HUES48 (cell line): ENCODE measurements around the gene EP400.
A peak's percentile ranks its signal among the peaks of the same experiment; 100 is the strongest.
"Not testable (repeated sequence)": the region's sequence is repeated elsewhere in the genome, so short reads cannot be mapped to it uniquely, and the experiment has no call there.

Source experiments
- H3K27ac ChIP-seq: one replicate; pipeline ENCODE4 v1.7.0; 2013; ENCODE audit warnings: low read depth, low read length, inconsistent platforms
- H3K27me3 ChIP-seq: 2 replicates; pipeline ENCODE4 v1.6.1; 2013; ENCODE audit warnings: mild to moderate bottlenecking, low read length; ENCODE audit not compliant: control insufficient read depth, insufficient read depth
- H3K36me3 ChIP-seq: 2 replicates; pipeline ENCODE4 v1.6.1; 2013; ENCODE audit warnings: low read length; ENCODE audit not compliant: control insufficient read depth, insufficient read depth
- H3K4me1 ChIP-seq: 2 replicates; pipeline ENCODE4 v1.6.1; 2013; ENCODE audit warnings: mild to moderate bottlenecking, low read length; ENCODE audit not compliant: control insufficient read depth, insufficient read depth
- H3K4me3 ChIP-seq: 2 replicates; pipeline ENCODE4 v1.5.1; 2013; ENCODE audit warnings: mild to moderate bottlenecking, low read depth, low read length
- H3K9ac ChIP-seq: 2 replicates; pipeline ENCODE4 v1.6.1; 2013; ENCODE audit warnings: mild to moderate bottlenecking, low read depth, low read length, moderate library complexity
- H3K9me3 ChIP-seq: 2 replicates; pipeline ENCODE4 v1.6.1; 2013; ENCODE audit warnings: low read length; ENCODE audit not compliant: control insufficient read depth, insufficient read depth

Gene EP400

GRCh38 chr12:132075026-132075713 is 125.4 kb downstream of the EP400 start:
- no peaks in the 10 kb centered on the region for H3K4me1 ChIP-seq
- no peak overlapping the region for H3K4me3 ChIP-seq
- no peak overlapping the region for H3K9ac ChIP-seq
- H3K27me3 ChIP-seq: no peaks in the 10 kb centered on the region
- H3K27ac ChIP-seq: no peak overlapping the region
- H3K36me3 ChIP-seq: peaks cover 69% of the 10 kb centered on the region
- H3K9me3 ChIP-seq: no peaks in the 10 kb centered on the region

- peaks cover 62% of the 10 kb centered on the region for H3K36me3 ChIP-seq
Measured at GRCh38 chr12:132075714-132076553, 126.2 kb downstream of the EP400 start.

GRCh38 chr12:132076711-132077110 is 127.0 kb downstream of the EP400 start:
- no peak overlapping the region for H3K9ac ChIP-seq
- H3K27ac ChIP-seq: no peak overlapping the region
- H3K4me3 ChIP-seq: no peak overlapping the region
- H3K36me3 ChIP-seq: peaks cover 54% of the 10 kb centered on the region
- H3K4me1 ChIP-seq: no peaks in the 10 kb centered on the region
- H3K27me3 ChIP-seq: no peaks in the 10 kb centered on the region
- H3K9me3 ChIP-seq: no peaks in the 10 kb centered on the region

More at GRCh38 chr12:132075714-132076553, 126.2 kb downstream of the EP400 start:
- Histone ChIP-seq H3K4me3 (no peak overlapping the region), H3K27ac (no peak overlapping the region), H3K9ac (no peak overlapping the region), H3K4me1 (no peaks in the 10 kb centered on the region), H3K9me3 (no peaks in the 10 kb centered on the region), H3K27me3 (no peaks in the 10 kb centered on the region)

- Histone ChIP-seq H3K27ac (no peak overlapping the region), H3K4me3 (no peak overlapping the region), H3K9me3 (no peaks in the 10 kb centered on the region), H3K36me3 (peaks cover 48% of the 10 kb centered on the region), H3K4me1 (no peaks in the 10 kb centered on the region), H3K9ac (no peak overlapping the region), H3K27me3 (no peaks in the 10 kb centered on the region)
Measured at GRCh38 chr12:132077322-132078100, 127.8 kb downstream of the EP400 start.

GRCh38 chr12:132078190-132078589 is 128.4 kb downstream of the EP400 start:
- Histone ChIP-seq H3K4me3 (no peak overlapping the region), H3K4me1 (no peaks in the 10 kb centered on the region), H3K27ac (no peak overlapping the region), H3K36me3 (peaks cover 42% of the 10 kb centered on the region), H3K27me3 (no peaks in the 10 kb centered on the region), H3K9me3 (no peaks in the 10 kb centered on the region), H3K9ac (no peak overlapping the region)

GRCh38 chr12:132079200-132079599 is 129.5 kb downstream of the EP400 start:
- H3K9ac ChIP-seq: no peak overlapping the region
- no peak overlapping the region for H3K27ac ChIP-seq
- H3K4me3 ChIP-seq: no peak overlapping the region
- no peaks in the 10 kb centered on the region for H3K27me3 ChIP-seq
- peaks cover 41% of the 10 kb centered on the region for H3K36me3 ChIP-seq
- peaks cover 4% of the 10 kb centered on the region; the same call in 1 of the 2 replicates for H3K4me1 ChIP-seq
- no peaks in the 10 kb centered on the region for H3K9me3 ChIP-seq

GRCh38 chr12:132079695-132080094 is 130.0 kb downstream of the EP400 start:
- Histone ChIP-seq H3K27ac (no peak overlapping the region), H3K36me3 (peaks cover 40% of the 10 kb centered on the region), H3K4me3 (no peak overlapping the region), H3K9me3 (no peaks in the 10 kb centered on the region), H3K27me3 (no peaks in the 10 kb centered on the region), H3K9ac (no peak overlapping the region), H3K4me1 (peaks cover 4% of the 10 kb centered on the region; the same call in 1 of the 2 replicates)

GRCh38 chr12:132080515-132080914 is 130.8 kb downstream of the EP400 start:
- not testable (repeated sequence) for H3K4me3 ChIP-seq, H3K27ac ChIP-seq, H3K9ac ChIP-seq, H3K27me3 ChIP-seq, H3K9me3 ChIP-seq
- Histone ChIP-seq H3K36me3 (peaks cover 38% of the 10 kb centered on the region), H3K4me1 (peaks cover 11% of the 10 kb centered on the region)

GRCh38 chr12:132081423-132081822 is 131.7 kb downstream of the EP400 start:
- Histone ChIP-seq H3K27me3 (no peaks in the 10 kb centered on the region), H3K4me1 (peaks cover 12% of the 10 kb centered on the region), H3K9me3 (no peaks in the 10 kb centered on the region), H3K27ac (no peak overlapping the region), H3K4me3 (no peak overlapping the region), H3K36me3 (peaks cover 35% of the 10 kb centered on the region), H3K9ac (no peak overlapping the region)

- peaks cover 12% of the 10 kb centered on the region for H3K4me1 ChIP-seq
- peak overlapping the region; percentile 50 for H3K27ac ChIP-seq
- H3K27me3 ChIP-seq: no peaks in the 10 kb centered on the region
- H3K36me3 ChIP-seq: peaks cover 16% of the 10 kb centered on the region
- H3K9ac ChIP-seq: 0 out of 2 replicates have a peak overlapping the region, but pooled peaks have one; percentile 7
- H3K4me3 ChIP-seq: peak overlapping the region; percentile 56
- no peaks in the 10 kb centered on the region for H3K9me3 ChIP-seq
Measured at GRCh38 chr12:132083614-132083940, 133.8 kb downstream of the EP400 start.
